NB4 (cell line): Measurements from ENCODE around the gene IGFBP3.

Experiments used
- POLR2A ChIP-seq: IDR thresholded peaks from 2 replicates; pipeline ENCODE4 v1.6.1; 2011; ENCODE audit warnings: mild to moderate bottlenecking; ENCODE audit not compliant: insufficient read length; ENCODE audit errors: extremely low read depth
- TF ChIP-seq, protein P1 (sequence below): IDR thresholded peaks from one replicate; pipeline ENCODE4 v1.5.1; 2012; ENCODE audit warnings: low read depth, low read length

DNA sequence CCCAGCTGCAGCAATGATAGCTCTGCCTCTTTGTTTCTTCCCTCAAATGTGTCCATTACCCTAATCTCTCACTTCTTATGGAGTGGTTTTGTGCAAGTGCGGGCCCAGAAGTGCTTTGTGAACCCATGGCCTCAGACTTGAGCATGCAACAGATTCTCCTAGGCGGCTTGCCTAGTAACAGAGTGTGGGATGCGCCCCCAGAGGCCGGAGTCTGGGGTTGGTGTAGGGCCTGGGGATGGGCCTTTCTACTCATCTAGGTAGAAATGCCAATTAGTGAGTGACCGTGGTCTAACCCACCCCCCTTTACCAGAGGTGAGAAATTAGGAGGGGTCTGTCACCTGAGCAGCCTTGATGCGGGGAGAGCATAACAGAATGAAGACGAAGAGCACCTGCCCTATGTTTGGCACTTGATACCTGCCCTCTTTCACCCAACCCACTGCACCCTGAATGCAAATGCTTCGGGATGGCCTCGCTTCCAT is 39.8 kb downstream of the IGFBP3 start:
- TF ChIP-seq, protein P1, sequence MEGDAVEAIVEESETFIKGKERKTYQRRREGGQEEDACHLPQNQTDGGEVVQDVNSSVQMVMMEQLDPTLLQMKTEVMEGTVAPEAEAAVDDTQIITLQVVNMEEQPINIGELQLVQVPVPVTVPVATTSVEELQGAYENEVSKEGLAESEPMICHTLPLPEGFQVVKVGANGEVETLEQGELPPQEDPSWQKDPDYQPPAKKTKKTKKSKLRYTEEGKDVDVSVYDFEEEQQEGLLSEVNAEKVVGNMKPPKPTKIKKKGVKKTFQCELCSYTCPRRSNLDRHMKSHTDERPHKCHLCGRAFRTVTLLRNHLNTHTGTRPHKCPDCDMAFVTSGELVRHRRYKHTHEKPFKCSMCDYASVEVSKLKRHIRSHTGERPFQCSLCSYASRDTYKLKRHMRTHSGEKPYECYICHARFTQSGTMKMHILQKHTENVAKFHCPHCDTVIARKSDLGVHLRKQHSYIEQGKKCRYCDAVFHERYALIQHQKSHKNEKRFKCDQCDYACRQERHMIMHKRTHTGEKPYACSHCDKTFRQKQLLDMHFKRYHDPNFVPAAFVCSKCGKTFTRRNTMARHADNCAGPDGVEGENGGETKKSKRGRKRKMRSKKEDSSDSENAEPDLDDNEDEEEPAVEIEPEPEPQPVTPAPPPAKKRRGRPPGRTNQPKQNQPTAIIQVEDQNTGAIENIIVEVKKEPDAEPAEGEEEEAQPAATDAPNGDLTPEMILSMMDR, result no peak
- no peak for TF ChIP-seq POLR2A
